Measurements from ENCODE around the gene SLC50A1. TPM values are rescaled to one million over a fixed set of nuclear protein-coding genes. Genes with fewer than 3 reads are reported as not detected.

SLC50A1 gene
- total RNA-seq, 1 experiment from 2014 or later, result 57.4 TPM

DNA sequence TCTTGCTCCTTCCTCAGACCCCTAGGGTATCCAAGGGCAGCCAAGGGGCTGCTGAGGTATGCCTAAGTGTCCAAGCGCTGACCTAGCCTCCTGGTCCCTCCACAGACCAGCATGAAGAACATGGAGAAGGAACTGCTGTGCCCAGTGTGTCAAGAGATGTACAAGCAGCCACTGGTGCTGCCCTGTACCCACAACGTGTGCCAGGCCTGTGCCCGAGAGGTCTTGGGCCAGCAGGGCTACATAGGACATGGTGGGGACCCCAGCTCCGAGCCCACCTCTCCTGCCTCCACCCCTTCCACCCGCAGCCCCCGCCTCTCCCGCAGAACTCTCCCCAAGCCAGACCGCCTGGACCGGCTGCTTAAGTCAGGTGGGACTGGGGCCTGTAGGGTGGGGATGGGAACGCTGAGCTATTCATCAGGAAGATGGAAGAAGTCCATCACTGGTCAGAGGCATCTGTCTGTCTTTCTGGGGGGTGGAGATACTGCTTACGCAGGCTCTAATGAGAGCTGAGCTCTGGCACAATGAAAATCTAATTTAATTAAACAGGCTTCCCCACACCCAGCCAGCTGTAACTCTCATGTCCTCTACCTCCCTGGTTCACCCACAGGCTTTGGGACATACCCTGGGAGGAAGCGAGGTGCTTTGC, 39.8 kb downstream of the SLC50A1 start:
- in situ Hi-C loops (cut with HindIII; ENCODE audit: low pct_unique_long_range_greater_than_20kb, low sequenced_read_pairs), result no loop called here
- DNase-seq (ENCODE audit: low read depth, low spot score), result no peak

DNA sequence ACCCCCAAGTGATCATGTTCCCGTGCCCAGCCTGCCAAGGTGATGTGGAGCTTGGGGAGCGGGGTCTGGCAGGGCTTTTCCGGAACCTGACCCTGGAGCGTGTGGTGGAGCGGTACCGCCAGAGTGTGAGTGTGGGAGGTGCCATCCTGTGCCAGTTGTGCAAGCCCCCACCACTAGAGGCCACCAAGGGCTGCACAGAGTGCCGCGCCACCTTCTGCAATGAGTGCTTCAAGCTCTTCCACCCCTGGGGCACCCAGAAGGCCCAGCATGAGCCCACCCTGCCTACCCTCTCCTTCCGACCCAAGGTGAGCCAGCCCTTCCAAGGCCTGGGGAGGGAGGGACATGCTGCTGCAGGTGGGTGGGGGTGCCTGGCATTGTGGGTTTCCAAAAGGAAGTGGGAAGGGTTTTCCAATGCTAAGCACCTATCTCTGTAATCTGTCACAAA, 40.3 kb downstream of the SLC50A1 start:
- DNase-seq (ENCODE audit: low read depth, low spot score), result peak; percentile 33
- in situ Hi-C loops (cut with HindIII; ENCODE audit: low pct_unique_long_range_greater_than_20kb, low sequenced_read_pairs), result no loop called here

DNA sequence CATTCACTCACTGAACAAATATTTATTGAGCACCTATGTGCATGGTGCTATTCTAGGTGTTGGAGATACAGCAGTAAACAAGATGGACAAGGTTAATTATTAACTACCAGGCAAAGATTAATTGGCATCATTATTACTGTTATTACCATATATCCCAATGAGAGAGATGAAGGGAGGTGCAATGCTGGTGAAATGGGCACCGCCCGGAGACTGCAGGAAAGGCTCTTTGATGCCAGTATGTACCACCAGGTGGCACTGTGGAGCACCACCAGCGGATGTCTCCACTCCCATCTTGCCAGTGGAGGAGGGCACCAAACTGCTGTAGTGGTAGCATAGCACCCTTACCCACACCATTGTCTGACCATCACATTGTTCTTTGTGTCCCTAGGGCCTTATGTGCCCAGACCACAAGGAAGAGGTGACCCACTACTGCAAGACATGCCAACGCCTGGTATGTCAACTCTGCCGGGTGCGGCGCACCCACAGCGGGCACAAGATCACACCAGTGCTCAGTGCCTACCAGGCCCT, 41.0 kb downstream of the SLC50A1 start:
- peak; percentile 91 for DNase-seq (ENCODE audit: low read depth, low spot score)
- in situ Hi-C loops (cut with HindIII; ENCODE audit: low pct_unique_long_range_greater_than_20kb, low sequenced_read_pairs), result no loop called here

DNA sequence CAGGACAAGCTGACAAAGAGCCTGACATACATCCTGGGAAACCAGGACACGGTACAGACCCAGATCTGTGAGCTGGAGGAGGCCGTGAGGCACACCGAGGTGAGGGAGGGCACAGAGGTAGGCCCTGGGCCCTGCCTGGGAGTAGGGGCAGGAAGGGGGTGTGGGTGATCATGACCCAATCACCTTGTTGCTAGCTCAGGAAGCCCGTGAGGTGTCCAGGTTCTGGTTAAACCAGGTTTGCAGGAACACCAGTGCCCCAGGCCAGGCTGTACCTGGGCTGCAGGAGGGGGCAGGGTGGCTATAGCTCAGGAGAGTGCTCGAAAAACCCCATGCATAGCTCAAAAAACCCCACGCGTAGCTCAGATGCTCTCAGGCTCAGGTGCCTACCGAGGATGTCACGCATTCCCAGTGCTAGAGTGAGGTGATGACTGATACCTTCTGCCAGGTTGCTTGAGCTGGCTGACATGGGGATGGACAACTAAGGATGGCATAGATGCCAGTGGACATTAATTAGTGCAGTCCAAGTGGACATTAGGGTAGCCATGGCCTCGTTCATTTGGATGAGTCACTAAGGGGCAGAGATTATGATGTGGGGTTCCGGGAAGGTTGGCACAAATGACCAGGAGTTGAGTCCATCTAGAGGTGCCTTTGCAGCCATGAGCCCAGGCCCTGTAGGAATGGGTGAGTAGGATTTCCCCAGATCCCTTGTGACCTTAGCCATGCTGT, 41.7 kb downstream of the SLC50A1 start:
- no peak for DNase-seq (ENCODE audit: low read depth, low spot score)

DNA sequence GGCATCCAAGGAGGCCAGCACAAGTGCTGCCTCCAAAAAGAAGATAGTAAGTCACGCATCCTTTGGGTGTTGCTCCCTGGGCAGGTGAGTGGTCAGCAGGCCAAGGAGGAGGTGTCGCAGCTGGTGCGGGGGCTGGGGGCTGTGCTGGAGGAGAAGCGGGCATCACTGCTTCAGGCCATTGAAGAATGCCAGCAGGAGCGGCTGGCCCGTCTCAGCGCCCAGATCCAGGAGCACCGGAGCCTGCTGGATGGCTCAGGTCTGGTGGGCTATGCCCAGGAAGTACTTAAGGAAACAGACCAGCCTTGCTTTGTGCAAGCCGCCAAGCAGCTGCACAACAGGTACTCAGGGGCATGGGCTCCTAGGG, 42.2 kb downstream of the SLC50A1 start:
- in situ Hi-C loops (cut with HindIII; ENCODE audit: low pct_unique_long_range_greater_than_20kb, low sequenced_read_pairs), result no loop called here
- no peak for DNase-seq (ENCODE audit: low read depth, low spot score)

More for the DNA sequence above, 41.7 kb downstream of the SLC50A1 start:
- in situ Hi-C loops (cut with HindIII; ENCODE audit: low pct_unique_long_range_greater_than_20kb, low sequenced_read_pairs), result no loop called here

DNA sequence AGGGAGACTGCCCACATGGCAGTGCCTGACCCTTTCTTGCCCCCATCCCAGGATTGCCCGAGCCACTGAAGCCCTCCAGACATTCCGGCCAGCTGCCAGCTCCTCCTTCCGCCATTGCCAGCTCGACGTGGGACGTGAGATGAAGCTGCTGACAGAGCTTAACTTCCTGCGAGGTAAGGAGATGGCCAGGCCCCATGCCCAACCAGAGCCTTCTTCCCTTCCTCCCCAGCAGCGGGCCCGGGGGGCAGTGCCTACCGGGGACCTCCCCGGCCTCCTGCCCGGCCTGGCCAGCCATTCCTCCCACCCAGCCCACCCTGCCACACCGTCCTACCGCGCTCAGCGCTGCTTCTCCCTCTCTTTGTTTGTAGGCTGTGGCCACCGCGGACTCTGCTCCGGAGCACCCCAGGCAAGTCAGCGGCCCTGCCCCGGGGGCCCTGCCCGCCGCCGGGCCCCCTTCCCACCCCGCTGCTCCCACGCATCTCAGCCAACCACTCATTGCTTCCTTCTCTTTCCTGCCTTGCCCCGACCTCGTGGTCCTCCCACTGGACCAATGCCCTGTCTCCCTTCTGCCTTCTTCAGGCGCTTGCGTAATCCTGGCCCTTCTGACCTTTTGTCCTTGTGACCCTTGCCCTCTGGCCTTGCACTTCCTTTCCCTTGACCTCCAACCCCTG, 42.9 kb downstream of the SLC50A1 start:
- DNase-seq (ENCODE audit: low read depth, low spot score), result no peak
- in situ Hi-C loops (cut with HindIII; ENCODE audit: low pct_unique_long_range_greater_than_20kb, low sequenced_read_pairs), result no loop called here

DNA sequence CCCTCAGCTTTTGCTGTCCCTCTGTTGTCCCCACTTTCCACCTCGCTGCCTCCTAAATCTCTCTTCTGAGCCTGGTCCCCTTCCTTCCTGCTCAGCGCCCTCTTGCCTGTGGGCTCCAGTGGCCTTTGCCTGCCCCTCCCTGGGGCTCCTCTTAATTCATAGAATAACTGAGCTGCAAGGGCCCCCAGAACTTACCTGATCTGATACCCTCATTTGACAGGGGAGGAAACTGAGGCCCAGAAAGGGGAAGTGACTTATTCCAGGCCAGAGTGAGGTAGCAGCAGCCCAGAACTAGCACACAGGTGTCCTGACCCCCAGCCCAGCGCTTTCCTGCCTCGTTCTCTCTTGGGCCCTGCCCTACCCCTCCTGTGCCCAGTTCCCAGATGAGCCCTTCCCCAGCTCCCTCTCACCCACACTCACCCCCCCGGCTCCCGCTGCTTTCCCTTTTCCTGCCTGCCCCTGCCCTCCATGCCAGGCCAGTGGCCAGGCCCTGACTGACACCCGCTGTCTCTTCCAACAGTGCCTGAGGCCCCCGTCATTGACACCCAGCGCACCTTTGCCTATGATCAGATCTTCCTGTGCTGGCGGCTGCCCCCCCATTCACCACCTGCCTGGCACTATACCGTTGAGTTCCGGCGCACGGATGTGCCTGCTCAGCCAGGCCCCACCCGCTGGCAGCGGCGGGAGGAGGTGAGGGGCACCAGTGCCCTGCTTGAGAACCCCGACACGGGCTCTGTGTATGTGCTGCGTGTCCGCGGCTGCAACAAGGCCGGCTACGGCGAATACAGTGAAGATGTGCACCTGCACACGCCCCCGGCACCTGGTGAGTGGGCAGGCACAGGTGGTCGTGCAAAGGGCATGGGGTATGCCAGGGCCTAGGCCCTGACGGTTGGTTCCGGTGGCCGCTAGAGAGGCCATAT, 43.7 kb downstream of the SLC50A1 start:
- DNase-seq (ENCODE audit: low read depth, low spot score), result no peak
- in situ Hi-C loops (cut with HindIII; ENCODE audit: low pct_unique_long_range_greater_than_20kb, low sequenced_read_pairs), result no loop called here

DNA sequence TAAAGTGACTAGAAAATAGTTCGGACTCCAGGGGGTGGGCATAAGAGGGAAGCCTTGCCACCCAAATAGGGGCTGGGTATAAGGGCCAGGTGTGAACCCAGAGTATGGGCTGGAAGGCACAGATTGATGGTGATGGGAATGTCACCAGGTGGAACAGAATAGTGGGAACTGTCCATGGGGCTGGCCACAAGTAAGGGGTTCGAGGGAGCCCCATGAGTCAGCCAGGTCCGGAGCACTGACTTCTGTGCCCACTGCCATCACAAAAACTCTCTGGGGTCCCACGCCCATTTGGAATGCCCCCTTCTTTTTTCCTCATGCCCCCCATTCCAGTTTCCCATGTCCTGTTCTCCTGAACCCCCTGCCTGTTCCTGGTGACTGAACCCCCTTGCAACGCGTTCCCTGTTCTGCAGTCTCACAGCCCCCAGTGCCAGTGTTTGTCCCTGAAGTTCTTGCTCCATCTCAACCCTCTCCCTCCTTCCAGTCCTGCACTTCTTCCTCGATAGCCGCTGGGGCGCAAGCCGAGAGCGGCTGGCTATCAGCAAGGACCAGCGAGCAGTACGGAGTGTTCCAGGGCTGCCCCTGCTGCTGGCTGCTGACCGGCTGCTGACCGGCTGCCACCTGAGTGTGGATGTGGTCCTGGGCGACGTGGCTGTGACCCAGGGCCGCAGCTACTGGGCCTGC, 45.9 kb downstream of the SLC50A1 start:
- no peak for DNase-seq (ENCODE audit: low read depth, low spot score)

DNA sequence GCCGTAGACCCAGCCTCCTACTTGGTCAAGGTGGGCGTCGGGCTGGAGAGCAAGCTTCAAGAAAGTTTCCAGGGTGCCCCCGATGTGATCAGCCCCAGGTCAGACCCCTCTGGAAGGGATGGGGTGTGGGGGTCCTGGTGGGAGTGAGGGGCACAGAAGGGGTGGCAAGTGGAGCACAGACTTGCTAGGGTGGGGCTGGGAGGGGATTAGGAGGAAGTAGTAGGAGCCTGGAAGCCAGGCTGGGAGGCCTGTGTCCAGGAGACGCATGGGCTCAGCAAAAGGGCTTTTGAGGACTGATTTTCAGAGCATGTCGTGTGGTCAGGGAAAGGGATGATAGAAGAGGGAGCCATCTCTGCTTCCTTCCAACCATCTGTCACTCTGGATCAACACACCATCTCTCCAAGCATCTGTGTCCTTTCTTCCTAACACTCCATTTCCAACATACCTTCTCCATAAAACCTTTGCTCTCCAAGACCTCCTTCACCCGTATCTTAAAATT, 46.4 kb downstream of the SLC50A1 start:
- DNase-seq (ENCODE audit: low read depth, low spot score), result no peak
- in situ Hi-C loops (cut with HindIII; ENCODE audit: low pct_unique_long_range_greater_than_20kb, low sequenced_read_pairs), result no loop called here

More for the DNA sequence above, 45.9 kb downstream of the SLC50A1 start:
- in situ Hi-C loops (cut with HindIII; ENCODE audit: low pct_unique_long_range_greater_than_20kb, low sequenced_read_pairs), result no loop called here

DNA sequence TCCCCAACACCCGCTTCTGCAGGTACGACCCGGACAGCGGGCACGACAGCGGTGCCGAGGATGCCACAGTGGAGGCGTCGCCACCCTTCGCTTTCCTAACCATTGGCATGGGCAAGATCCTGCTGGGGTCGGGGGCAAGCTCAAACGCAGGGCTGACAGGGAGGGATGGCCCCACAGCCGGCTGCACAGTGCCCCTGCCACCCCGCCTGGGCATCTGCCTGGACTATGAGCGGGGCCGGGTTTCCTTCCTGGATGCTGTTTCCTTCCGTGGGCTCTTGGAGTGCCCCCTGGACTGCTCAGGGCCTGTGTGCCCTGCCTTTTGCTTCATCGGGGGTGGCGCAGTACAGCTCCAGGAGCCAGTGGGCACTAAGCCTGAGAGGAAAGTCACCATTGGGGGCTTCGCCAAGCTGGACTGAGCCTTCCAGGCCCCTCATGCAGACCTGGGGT, 48.1 kb downstream of the SLC50A1 start:
- no peak for DNase-seq (ENCODE audit: low read depth, low spot score)
- in situ Hi-C loops (cut with HindIII; ENCODE audit: low pct_unique_long_range_greater_than_20kb, low sequenced_read_pairs), result no loop called here

DNA sequence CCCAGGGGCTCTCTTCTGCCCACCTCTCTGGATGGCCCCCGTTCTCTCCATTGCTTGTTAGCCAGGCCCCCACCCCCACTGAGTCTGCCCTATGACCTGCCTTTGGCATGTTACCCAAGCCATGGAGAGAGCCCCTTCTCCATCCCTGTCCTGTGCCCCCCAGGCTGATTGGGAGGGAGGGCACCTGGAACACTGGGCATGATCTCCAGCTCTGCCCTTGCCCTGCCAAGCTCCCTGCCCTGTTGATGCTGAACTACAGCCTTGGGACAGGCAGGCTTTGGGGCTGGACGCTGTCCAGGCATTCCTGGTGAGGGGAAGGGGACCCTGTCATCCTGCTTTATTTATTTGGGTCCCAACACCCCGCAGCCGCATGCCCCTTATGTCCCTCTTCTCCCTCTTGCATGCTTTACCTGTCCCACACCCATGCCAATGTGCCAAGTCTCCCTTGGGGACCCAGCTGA, 48.7 kb downstream of the SLC50A1 start:
- in situ Hi-C loops (cut with HindIII; ENCODE audit: low pct_unique_long_range_greater_than_20kb, low sequenced_read_pairs), result no loop called here
- DNase-seq (ENCODE audit: low read depth, low spot score), result no peak

DNA sequence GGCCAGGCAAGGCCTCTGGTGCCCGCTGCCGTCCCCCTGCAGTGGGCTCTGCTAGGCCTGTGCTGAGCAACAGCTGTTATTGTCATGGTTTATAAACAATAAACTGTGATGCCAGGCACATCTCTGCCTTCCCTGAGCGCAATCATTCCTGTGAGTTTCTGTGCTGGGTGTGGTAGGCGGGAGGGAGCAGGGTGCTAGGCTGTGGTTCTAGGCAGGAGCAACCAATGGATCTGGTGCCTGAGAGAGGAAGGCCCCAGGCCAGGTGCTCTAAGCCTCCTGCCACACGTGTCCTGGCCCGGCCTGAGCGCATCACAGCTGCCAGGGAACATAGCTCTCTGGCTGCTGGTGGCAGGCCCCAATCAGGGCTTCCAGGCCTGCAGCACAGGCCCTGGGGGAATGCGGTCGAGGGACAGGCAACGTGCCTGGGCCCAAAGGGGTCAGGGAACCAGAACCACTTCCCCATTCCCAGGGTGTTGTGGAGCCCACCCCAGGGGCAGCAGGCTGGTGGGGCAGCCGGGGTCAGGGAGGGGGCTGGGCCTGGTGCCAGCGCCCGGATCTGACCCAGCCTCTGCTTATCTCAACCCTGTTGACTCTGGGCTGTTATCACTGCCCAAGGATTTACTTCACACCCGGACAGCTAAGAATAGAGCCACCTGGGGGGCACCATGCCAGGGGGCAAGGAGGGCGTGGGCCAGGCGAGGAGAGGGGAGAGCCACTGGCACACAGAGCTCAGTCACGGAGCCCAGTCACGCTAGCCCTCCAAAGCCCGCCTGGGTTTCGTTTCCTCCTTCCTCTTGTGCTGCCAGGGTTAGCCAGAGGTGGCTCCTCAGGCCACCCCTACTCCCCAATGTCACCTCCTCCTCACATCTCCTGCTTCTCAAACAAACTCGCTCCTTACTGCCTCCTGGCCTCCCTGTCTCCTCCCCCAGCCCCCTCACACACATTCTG, 49.5 kb downstream of the SLC50A1 start:
- no peak for DNase-seq (ENCODE audit: low read depth, low spot score)
- in situ Hi-C loops (cut with HindIII; ENCODE audit: low pct_unique_long_range_greater_than_20kb, low sequenced_read_pairs), result no loop called here

DNA sequence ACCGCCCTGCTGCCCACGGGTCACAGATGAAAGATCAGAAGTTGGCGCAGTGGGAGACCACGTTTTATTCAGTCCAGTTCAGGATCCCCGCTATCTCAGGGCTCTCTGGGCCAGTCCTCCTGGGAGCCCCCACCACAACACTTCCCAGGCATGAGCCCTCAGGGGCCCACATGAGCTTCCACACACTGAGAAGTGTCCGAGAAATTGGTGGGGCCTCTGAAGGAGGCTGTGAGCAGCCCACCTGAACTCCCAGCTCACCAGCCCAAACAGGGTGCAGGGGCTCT, 50.1 kb downstream of the SLC50A1 start:
- in situ Hi-C loops (cut with HindIII; ENCODE audit: low pct_unique_long_range_greater_than_20kb, low sequenced_read_pairs), result no loop called here
- no peak for DNase-seq (ENCODE audit: low read depth, low spot score)

DNA sequence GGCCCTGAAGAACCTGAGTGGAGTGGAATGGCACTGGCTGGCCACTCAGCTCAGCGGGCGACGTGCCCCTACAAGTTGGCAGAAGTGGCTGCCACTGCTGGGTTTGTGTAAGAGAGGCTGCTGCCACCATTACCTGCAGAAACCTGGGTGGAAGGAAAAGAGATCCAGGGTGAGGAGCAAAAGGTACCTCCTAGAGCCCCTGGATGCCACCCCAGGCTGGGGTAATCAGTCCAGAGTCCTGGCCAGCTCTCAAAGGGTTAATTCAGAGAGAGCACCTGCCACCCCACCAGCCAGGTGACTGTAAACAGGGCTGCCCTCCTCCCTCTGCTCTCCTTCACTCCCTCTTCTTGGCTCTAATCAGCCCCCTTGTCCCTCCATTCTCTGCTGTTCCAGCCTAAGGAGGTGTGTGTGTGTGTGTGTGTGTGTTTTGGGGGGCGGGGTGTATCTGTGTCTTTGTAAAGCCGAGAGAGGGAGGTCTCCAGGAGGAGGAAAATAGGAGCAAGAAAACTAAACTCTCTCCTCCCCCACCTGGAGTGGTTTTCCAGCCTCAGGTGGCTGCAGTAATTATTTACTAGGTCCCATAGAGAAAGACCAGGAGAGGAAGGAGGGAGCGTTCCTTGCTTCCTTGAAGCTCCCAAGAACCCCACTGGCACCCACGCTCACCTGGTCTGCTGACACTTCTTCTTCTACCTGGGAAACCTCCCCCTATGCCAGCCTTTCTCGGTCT, 50.6 kb downstream of the SLC50A1 start:
- DNase-seq (ENCODE audit: low read depth, low spot score), result no peak
- in situ Hi-C loops (cut with HindIII; ENCODE audit: low pct_unique_long_range_greater_than_20kb, low sequenced_read_pairs), result no loop called here

DNA sequence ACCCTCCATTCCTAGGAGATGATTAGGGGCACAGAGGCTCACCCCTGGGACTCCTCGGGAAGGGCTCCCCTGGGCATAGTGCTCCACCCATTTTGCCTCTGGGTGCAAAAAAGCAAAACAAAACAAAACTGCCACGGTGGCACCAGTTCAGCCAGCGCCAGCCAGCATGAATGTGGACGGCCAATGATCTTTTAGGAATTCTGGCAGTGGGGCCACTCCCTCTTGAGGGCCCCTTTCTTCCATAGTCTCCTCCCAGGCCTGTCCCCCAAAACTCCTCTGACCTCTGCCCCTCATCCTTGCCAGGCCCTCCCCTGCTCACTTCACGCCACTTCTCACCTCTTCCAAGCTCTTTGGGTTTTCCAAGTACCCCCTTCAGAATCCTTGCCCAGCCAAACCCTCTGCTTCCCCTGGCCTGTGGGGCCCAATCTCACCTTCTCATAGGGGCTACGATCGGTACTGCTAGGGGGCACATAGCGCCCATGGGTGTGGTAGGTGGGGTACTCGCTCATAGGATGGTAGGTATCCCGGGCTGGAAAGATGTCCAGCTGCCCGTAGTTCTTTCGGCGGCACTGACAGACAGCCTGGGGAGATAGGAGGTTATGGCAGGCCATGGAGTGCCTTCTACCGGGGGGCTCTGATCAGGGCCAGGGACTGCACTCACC, 51.3 kb downstream of the SLC50A1 start:
- in situ Hi-C loops (cut with HindIII; ENCODE audit: low pct_unique_long_range_greater_than_20kb, low sequenced_read_pairs), result no loop called here
- DNase-seq (ENCODE audit: low read depth, low spot score), result no peak
